ENCODE results near the gene ENTPD7.
"Not testable (repeated sequence)": the region's sequence is repeated elsewhere in the genome, so short reads cannot be mapped to it uniquely, and the experiment has no call there.

Gene ENTPD7

DNA sequence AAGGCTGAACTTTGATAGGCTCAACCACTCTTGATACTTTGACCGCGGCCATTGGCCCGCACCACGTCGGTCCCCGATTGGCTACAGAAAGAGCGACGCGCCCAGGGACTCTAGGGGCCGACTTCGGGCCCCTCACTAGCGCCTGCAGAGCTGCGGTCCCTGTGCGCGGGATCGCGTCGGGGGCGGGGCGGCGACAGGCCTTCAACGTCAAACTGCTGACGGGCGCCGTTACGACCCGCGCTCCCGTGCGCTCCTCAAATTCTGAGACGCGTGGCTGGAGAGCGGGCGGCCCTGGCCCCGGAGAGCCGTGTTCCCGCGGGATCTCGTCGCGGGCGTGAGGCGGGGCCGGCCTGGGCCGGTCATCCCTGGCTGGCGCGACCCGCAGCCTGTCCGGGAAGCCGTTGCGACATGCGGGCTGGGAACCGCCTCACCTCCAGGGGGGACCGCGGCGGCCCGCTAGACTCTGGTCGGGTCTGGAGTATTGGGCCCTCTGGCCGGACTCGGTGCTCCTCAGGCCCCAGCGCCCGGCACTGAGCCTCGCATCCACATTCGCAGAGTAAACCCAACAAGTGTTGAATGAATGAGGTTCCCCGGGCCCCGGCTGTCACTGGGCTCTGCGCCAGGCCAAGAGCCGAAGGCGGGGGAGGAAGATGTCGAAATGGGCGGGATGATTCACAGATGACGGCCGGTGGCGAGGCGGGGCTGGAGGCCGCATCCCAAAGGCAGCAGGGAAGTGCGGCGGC lies 38.4 kb upstream of the ENTPD7 start:
- peak overlapping the region; percentile 88 for H3K4me3 ChIP-seq (ENCODE audit: low read depth, low read length)
- peak overlapping the region; percentile 67 for H3K9ac ChIP-seq
- H2AFZ ChIP-seq = peak overlapping the region; percentile 97
- TF ChIP-seq, protein P1, sequence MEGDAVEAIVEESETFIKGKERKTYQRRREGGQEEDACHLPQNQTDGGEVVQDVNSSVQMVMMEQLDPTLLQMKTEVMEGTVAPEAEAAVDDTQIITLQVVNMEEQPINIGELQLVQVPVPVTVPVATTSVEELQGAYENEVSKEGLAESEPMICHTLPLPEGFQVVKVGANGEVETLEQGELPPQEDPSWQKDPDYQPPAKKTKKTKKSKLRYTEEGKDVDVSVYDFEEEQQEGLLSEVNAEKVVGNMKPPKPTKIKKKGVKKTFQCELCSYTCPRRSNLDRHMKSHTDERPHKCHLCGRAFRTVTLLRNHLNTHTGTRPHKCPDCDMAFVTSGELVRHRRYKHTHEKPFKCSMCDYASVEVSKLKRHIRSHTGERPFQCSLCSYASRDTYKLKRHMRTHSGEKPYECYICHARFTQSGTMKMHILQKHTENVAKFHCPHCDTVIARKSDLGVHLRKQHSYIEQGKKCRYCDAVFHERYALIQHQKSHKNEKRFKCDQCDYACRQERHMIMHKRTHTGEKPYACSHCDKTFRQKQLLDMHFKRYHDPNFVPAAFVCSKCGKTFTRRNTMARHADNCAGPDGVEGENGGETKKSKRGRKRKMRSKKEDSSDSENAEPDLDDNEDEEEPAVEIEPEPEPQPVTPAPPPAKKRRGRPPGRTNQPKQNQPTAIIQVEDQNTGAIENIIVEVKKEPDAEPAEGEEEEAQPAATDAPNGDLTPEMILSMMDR (IDR thresholded peaks at IDR 0.05) = peak; percentile 3
- H3K79me2 ChIP-seq = peaks cover 13% of the 10 kb centered on the region
- no peaks in the 10 kb centered on the region for H3K27me3 ChIP-seq (ENCODE audit: control insufficient read depth, insufficient read depth, low read length)
- H3K4me2 ChIP-seq (ENCODE audit: low read length) = peak overlapping the region; percentile 64
- H3K27ac ChIP-seq = peak overlapping the region; percentile 96
- H3K9me3 ChIP-seq (ENCODE audit: control insufficient read depth, low read length) = no peaks in the 10 kb centered on the region
- H3K36me3 ChIP-seq (ENCODE audit: control insufficient read depth, insufficient read depth, low read length) = no peaks in the 10 kb centered on the region
- H3K4me1 ChIP-seq = peaks cover 23% of the 10 kb centered on the region

DNA sequence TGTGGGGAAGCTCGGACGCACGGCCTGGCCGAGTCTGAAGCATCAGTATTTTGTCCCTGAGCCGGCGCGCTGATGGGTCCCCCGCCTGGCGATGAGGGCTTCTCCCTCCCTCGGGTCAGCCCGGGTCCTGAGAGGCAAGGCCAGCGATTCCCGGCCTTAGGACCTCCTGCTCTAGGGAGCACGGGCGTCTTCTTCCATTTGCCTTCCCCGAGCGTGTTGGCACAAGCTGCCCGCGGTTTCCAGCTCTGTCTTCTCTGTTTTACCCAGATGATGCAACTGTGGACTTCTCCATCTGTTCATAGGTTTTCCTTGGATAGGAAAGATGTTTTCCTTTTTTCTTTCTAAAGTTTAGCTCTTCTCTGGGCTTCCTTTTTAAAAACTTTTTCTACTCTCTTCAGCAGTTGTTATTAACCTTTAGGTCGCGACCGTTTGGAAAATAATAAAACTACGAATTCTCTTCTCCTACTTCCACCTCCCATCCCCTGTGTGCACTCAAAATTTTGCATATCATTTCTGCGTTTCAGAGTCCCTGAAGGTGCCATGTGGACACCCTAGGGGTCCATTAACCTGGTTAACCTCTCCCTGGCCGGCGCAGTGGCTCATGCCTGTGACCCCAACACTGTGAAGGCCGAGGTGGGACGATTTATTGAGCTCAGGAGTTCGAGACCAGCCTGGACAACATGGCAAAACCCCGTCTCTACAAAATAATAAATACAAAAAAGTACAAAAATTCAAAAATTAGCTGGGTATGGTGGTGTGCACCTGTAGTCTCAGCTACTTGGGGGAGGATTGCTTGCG lies 37.7 kb upstream of the ENTPD7 start:
- Histone ChIP-seq H3K9me3 (ENCODE audit: control insufficient read depth, low read length) (no peaks in the 10 kb centered on the region), H3K4me1 (peaks cover 23% of the 10 kb centered on the region), H3K79me2 (peaks cover 11% of the 10 kb centered on the region), H2AFZ (peak overlapping the region; percentile 97), H3K27me3 (ENCODE audit: control insufficient read depth, insufficient read depth, low read length) (no peaks in the 10 kb centered on the region), H3K4me2 (ENCODE audit: low read length) (peak overlapping the region; percentile 64), H3K36me3 (ENCODE audit: control insufficient read depth, insufficient read depth, low read length) (no peaks in the 10 kb centered on the region), H3K9ac (peak overlapping the region; percentile 67), H3K27ac (peak overlapping the region; percentile 96), H3K4me3 (ENCODE audit: low read depth, low read length) (peak overlapping the region; percentile 88)
- TF ChIP-seq, protein P1 (IDR thresholded peaks at IDR 0.05) = no peak

DNA sequence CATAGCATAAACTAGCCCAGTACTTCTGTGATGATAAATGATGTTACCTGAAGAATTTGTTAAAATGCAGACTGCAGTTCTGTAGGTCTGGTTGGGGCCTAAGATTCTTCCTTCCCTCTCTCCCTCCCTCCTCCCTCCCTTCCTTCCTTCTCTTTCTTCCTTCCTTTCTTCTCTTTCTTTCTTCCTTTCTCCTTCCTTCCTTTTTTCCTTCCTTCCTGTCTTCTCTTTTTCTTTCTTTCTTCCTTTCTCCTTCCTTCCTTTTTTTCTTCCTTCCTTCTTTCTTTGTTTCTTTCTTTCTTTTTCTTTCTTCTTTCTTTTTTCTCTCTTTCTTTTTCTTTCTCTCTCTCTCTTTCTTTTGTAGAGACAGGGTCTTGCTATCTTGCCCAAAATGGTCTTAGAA lies 35.4 kb upstream of the ENTPD7 start:
- H3K27ac ChIP-seq = no peak overlapping the region
- TF ChIP-seq, protein P1 (IDR thresholded peaks at IDR 0.05) = no peak

DNA sequence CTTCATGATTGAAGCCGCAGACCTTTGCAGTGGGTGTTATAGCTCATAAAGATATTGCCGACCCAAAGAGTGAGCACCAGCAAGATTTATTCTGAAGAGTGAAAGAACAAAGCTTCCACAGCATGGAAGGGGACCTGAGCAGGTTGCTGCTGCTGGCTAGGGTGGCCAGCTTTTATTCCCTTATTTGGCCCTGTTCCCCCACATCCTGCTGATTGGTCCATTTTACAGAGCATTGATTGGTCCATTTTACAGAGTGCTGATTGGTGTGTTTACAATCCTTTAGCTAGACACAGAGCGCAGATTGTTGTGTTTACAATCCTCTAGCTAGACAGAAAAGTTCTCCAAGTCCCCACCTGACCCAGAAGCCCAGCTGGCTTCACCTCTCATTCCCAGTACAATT lies 34.2 kb upstream of the ENTPD7 start:
- H3K27me3 ChIP-seq (ENCODE audit: control insufficient read depth, insufficient read depth, low read length); H3K9ac ChIP-seq; H3K79me2 ChIP-seq; H2AFZ ChIP-seq; H3K4me2 ChIP-seq (ENCODE audit: low read length); H3K9me3 ChIP-seq (ENCODE audit: control insufficient read depth, low read length); H3K4me3 ChIP-seq (ENCODE audit: low read depth, low read length); H3K27ac ChIP-seq; H3K4me1 ChIP-seq; H3K36me3 ChIP-seq (ENCODE audit: control insufficient read depth, insufficient read depth, low read length): not testable (repeated sequence)

More for the DNA sequence above, 35.4 kb upstream of the ENTPD7 start:
- H3K4me1 ChIP-seq = peaks cover 9% of the 10 kb centered on the region
- H3K36me3 ChIP-seq (ENCODE audit: control insufficient read depth, insufficient read depth, low read length) = no peaks in the 10 kb centered on the region
- no peaks in the 10 kb centered on the region for H3K9me3 ChIP-seq (ENCODE audit: control insufficient read depth, low read length)
- H3K4me2 ChIP-seq (ENCODE audit: low read length) = no peak overlapping the region
- H3K79me2 ChIP-seq = peaks cover 9% of the 10 kb centered on the region
- H3K27me3 ChIP-seq (ENCODE audit: control insufficient read depth, insufficient read depth, low read length) = no peaks in the 10 kb centered on the region
- no peak overlapping the region for H2AFZ ChIP-seq
- no peak overlapping the region for H3K4me3 ChIP-seq (ENCODE audit: low read depth, low read length)
- H3K9ac ChIP-seq = no peak overlapping the region

DNA sequence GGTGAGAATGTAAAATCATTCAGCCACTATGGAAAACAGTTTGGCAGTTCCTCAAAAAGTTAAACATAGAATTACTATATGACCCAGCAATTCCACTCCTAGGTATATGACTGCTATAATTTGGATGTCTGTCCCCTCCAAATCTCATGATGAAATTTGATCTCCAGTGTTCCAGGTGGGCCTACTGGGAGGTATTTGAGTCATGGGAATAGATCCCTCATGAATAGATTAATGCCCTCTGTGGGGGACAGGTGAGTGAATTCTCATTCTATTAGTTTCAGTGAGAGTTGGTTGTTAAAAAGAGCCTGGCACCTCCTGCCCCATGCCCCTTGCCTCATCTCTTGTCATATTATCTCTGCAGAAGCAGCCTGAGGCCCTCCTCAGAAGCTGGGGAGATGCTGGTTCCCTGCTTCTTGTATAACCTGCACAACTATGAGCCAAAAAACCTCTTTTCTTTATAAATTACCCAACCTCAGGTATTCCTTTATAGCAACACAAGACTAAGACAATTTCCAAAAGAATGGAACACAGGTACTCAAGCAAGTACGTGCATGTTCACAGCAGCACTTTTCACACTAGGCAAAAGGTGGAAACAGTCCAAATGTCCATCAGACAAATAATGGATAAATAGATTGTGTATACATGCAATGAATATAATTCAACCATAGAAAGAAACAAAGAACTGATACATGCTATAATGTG lies 30.2 kb upstream of the ENTPD7 start:
- Histone ChIP-seq H3K36me3 (ENCODE audit: control insufficient read depth, insufficient read depth, low read length) (no peaks in the 10 kb centered on the region), H2AFZ (no peak overlapping the region), H3K4me2 (ENCODE audit: low read length) (no peak overlapping the region), H3K79me2 (no peaks in the 10 kb centered on the region), H3K27me3 (ENCODE audit: control insufficient read depth, insufficient read depth, low read length) (no peaks in the 10 kb centered on the region), H3K27ac (no peak overlapping the region), H3K9ac (no peak overlapping the region), H3K4me1 (no peaks in the 10 kb centered on the region), H3K4me3 (ENCODE audit: low read depth, low read length) (no peak overlapping the region), H3K9me3 (ENCODE audit: control insufficient read depth, low read length) (no peaks in the 10 kb centered on the region)
- TF ChIP-seq, protein P1 (IDR thresholded peaks at IDR 0.05) = no peak
